GM18526 (cell line): ENCODE data around the gene ASTL.

ENCODE experiments used
- POLR2A ChIP-seq: IDR thresholded peaks from 3 replicates; pipeline ENCODE4 v1.6.1; 2011; ENCODE audit not compliant: insufficient read length; ENCODE audit errors: extremely low read depth

The ASTL gene

GRCh38 chr2:96081042-96081441 lies 57.3 kb downstream of the ASTL start:
- TF ChIP-seq POLR2A = no peak

- no peak for TF ChIP-seq POLR2A
These were observed 63.0 kb downstream of the ASTL start for GRCh38 chr2:96075199-96075771.

GRCh38 chr2:96074156-96074555 lies 64.1 kb downstream of the ASTL start:
- TF ChIP-seq POLR2A = no peak

- TF ChIP-seq POLR2A = no peak
These were observed 65.0 kb downstream of the ASTL start for GRCh38 chr2:96073170-96073775.
